HG03108 (cell line): Measurements from ENCODE around the gene TMEM150B.

Source experiments
- ATAC-seq: cut with Tn5 transposase; IDR thresholded peaks from one replicate; pipeline ENCODE4 v1.9.1; 2021; ENCODE audit warnings: moderate library complexity; ENCODE audit not compliant: unreplicated experiment

Gene TMEM150B

GRCh38 chr19:55279770-55280643 is 45.1 kb downstream of the TMEM150B start, which contains the start of gene HSPBP1:
Gene HSPBP1 (minus strand): TSS chr19:55280110. CDS start chr19:55279608, 502 bp downstream.
- ATAC-seq, result peak; percentile 74

- ATAC-seq, result no peak
These were observed 45.8 kb downstream of the TMEM150B start for GRCh38 chr19:55279340-55279739.

- no peak for ATAC-seq
These were observed 46.6 kb downstream of the TMEM150B start for GRCh38 chr19:55278391-55279135.

- ATAC-seq, result no peak
These were observed 47.6 kb downstream of the TMEM150B start for GRCh38 chr19:55277494-55277893.

- no peak for ATAC-seq
These were observed 48.3 kb downstream of the TMEM150B start for GRCh38 chr19:55276720-55277430.

- ATAC-seq, result peak; percentile 34
These were observed 49.1 kb downstream of the TMEM150B start for GRCh38 chr19:55275851-55276719.

- no peak for ATAC-seq
These were observed 51.0 kb downstream of the TMEM150B start for GRCh38 chr19:55273978-55274707.

GRCh38 chr19:55272142-55272541 is 53.0 kb downstream of the TMEM150B start:
- no peak for ATAC-seq

GRCh38 chr19:55270172-55270942 is 54.8 kb downstream of the TMEM150B start:
- ATAC-seq, result no peak

- ATAC-seq, result no peak
These were observed 55.8 kb downstream of the TMEM150B start for GRCh38 chr19:55269299-55269698.

GRCh38 chr19:55266840-55267239 is 58.3 kb downstream of the TMEM150B start:
- no peak for ATAC-seq

- no peak for ATAC-seq
These were observed 58.7 kb downstream of the TMEM150B start for GRCh38 chr19:55266404-55266803.

GRCh38 chr19:55265723-55266386 is 59.3 kb downstream of the TMEM150B start:
- ATAC-seq, result no peak

- no peak for ATAC-seq
These were observed 60.0 kb downstream of the TMEM150B start for GRCh38 chr19:55265173-55265572.

GRCh38 chr19:55264531-55264930 is 60.6 kb downstream of the TMEM150B start:
- no peak for ATAC-seq
